WI38 (cell line): ENCODE results near the gene PPP2R2C.

ENCODE experiments used
- H3K4me3 ChIP-seq: 2 replicates; pipeline ENCODE4 v1.5.1; 2011; ENCODE audit warnings: low read depth, mild to moderate bottlenecking, control low read depth, low read length
- TF ChIP-seq, protein P1 (sequence below): IDR thresholded peaks from 2 replicates; pipeline ENCODE4 v1.5.1; 2012; ENCODE audit warnings: low read depth, mild to moderate bottlenecking, control low read depth, low read length

Gene PPP2R2C

DNA sequence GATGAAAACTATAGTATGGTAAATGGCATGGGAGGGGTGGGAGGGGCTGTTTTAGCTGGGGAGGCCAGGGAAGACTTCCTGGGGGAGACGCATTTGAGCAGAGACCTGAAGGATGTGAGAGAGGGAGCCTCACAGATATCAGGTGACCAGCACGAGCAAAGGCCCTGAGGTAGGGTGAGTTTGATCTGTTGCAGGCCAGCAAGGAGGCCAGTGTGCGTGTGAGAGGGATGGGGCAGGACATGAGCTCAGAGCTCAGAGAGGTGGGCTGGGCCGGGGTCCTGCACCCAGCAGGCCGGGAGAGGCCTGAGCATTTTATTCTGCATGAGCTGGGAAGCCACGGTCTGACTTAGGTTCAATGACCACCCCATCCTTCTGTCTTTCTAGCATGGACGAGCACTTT, 80.0 kb downstream of the PPP2R2C start:
- TF ChIP-seq, protein P1, sequence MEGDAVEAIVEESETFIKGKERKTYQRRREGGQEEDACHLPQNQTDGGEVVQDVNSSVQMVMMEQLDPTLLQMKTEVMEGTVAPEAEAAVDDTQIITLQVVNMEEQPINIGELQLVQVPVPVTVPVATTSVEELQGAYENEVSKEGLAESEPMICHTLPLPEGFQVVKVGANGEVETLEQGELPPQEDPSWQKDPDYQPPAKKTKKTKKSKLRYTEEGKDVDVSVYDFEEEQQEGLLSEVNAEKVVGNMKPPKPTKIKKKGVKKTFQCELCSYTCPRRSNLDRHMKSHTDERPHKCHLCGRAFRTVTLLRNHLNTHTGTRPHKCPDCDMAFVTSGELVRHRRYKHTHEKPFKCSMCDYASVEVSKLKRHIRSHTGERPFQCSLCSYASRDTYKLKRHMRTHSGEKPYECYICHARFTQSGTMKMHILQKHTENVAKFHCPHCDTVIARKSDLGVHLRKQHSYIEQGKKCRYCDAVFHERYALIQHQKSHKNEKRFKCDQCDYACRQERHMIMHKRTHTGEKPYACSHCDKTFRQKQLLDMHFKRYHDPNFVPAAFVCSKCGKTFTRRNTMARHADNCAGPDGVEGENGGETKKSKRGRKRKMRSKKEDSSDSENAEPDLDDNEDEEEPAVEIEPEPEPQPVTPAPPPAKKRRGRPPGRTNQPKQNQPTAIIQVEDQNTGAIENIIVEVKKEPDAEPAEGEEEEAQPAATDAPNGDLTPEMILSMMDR: no peak
- no peak overlapping the region for H3K4me3 ChIP-seq

DNA sequence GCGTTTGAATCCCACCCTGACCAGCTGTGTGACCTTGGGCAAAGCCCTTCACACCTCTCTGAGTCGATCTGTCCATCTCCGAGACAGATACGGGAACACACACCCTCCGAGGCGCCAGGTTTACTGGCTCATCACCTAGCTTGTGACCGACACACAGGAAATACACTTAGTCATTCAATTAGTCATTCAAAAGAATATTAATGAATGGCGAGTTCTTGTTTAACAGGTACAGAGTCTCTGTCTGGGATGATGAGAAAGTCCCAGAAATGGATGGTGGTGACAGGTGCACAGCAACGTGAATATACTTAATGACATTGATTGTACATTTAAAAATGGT, 80.6 kb downstream of the PPP2R2C start:
- TF ChIP-seq, protein P1: no peak
- H3K4me3 ChIP-seq: no peak overlapping the region

DNA sequence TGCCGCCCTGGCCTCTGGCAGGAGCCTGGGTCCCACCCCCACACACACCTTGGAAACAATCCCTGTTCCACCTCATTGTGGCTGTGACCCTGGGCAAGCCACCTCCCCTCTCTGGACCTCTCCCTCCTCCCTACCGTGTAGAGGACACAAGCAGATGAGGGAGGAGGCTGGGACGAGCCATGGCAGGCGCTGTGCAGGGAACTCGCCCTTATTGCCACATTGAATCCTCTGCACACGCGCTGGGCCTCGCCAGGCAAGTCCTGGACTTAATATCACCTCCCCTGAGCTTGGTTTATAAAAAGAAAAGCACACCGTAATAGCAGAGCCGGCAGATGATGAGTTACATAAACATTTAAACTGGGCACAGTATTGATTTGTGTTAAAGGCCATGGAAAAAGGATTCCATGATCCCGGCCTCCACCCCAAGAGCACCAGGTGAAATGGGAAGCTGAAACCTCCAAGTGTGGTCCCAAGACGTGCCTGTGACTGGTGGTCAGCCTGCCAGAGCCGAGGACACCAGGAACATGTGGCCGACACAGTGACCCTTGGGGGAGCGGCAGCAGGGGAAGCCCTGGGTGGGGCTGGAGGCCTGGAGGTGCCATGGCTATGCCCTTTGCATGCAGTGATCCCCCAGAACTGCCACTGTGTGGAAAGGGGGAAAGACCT, 81.1 kb downstream of the PPP2R2C start:
- no peak overlapping the region for H3K4me3 ChIP-seq

DNA sequence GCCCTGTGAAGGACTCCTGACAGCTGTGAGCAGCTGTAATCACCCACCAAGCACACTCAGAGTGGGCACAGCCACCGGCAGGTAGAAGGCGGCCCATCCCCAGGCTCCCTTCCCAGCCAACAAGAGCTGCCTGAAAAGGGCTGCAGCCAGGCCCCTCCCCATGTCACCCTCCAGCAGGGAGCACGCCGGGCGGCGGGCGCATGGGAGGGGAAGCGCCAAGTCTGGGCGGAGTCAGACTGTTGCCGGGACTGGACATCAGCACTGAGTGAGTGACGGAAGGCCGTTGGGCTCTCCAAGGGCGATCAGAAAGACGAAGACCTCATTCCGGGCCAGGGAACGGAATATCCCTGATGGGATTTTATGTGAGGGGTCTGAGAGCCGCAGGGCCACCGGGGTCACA, 82.1 kb downstream of the PPP2R2C start:
- H3K4me3 ChIP-seq: no peak overlapping the region
- TF ChIP-seq, protein P1: no peak

More for the DNA sequence above, 81.1 kb downstream of the PPP2R2C start:
- TF ChIP-seq, protein P1: no peak

DNA sequence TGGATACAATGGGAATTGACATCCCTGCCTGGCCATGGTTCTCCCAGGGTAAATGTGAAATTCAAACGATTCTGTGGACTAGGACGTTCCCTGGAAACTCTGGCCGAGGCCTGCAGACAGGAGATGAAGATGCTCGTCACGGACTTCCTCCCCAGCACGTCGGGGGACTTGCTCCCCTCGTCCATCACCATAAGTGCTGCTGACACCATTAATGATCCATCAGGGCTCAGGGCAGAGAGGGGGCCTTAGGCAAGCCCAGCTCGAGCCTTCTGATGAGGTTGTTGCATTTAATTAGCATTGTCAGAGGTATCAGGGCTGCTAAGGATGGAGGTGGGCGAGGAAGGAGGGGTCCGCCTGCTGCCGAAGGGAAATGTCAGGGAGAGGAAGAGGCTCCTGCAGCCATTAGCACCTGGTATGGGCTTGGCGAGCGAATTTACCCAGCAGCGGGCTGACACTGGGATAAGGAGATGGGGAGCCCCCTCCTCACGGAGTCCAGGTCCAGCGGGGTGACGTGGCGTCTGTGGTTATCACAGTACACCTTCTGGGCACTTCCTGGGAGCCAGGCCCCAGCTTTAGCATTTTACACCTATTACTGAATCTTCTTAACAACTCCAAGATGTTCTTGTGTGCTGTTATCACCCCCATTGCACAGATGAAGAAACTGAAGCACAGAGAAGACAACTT, 83.1 kb downstream of the PPP2R2C start:
- H3K4me3 ChIP-seq: no peak overlapping the region
- TF ChIP-seq, protein P1: no peak

DNA sequence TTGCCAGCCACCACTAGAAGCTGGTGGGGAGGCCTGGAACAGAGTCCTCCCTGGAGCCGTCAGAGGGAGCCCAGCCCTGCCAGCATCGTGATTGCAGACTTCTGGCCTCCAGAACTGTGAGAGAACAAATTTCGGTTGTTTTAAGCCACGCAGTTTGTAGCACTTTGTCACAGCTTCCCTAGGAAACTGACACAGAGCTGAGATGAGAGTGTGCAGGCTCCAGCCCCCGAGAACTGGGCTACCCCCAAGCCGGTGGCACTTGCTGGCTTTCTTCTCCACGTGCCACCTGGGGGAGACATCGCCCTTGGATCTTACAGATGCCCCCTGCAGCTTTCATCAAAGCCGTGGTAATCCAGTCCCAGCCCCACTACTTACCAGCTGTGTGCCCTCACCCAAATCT, 83.7 kb downstream of the PPP2R2C start:
- H3K4me3 ChIP-seq: no peak overlapping the region
- TF ChIP-seq, protein P1: no peak

DNA sequence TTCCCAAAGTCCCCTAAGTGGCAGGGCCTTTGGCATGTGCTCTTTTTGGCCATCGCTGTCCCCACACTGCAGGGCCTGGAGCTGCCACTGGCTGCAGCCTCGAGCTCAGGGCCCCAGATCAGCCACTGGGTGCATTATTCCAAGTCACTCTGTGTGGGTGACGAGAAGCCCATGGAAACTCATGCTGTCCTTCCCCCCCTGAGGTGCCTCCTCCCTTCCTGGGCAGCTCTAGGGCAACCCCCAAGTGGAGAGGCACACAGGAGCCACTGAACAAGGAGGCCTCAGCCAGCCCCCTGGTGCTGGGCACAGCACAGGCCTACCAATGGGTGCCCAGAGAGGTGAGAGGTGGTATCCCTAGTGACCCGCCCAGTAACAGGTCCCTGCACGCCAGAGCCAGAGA, 84.5 kb downstream of the PPP2R2C start:
- TF ChIP-seq, protein P1: no peak
- no peak overlapping the region for H3K4me3 ChIP-seq
